Neuronal stem cell (in vitro differentiated cells): ENCODE data around the gene HLA-DRB1. TPM values are rescaled to one million over a fixed set of nuclear protein-coding genes. Genes with fewer than 3 reads are reported as not detected.

Experiments
- DNase-seq: peaks from one replicate; pipeline ENCODE4 v3.0.0-alpha.2; 2013; ENCODE audit warnings: low spot score
- H2AFZ ChIP-seq: one replicate; pipeline ENCODE4 v1.6.1; 2013; ENCODE audit warnings: mild to moderate bottlenecking, low read length, inconsistent platforms
- H2AK5ac ChIP-seq: 2 replicates; pipeline ENCODE4 v1.6.1; 2013; ENCODE audit warnings: low read depth, mild to moderate bottlenecking, inconsistent platforms, low read length, moderate library complexity, mixed read lengths
- H2BK120ac ChIP-seq: 2 replicates; pipeline ENCODE4 v1.6.1; 2013; ENCODE audit warnings: low read depth, mild to moderate bottlenecking, inconsistent platforms, low read length, moderate library complexity, mixed read lengths
- H2BK12ac ChIP-seq: one replicate; pipeline ENCODE4 v1.6.1; 2013; ENCODE audit warnings: low read length, inconsistent platforms
- H2BK15ac ChIP-seq: 2 replicates; pipeline ENCODE4 v1.6.1; 2013; ENCODE audit warnings: mild to moderate bottlenecking, low read length, inconsistent platforms, mixed read lengths
- H2BK5ac ChIP-seq: one replicate; pipeline ENCODE4 v1.6.1; 2013; ENCODE audit warnings: inconsistent platforms, mild to moderate bottlenecking, low read length, moderate library complexity
- H3K14ac ChIP-seq: one replicate; pipeline ENCODE4 v1.6.1; 2013; ENCODE audit warnings: low read length, inconsistent platforms
- H3K18ac ChIP-seq: 2 replicates; pipeline ENCODE4 v1.6.1; 2013; ENCODE audit warnings: low read length, inconsistent platforms
- H3K23ac ChIP-seq: 2 replicates; pipeline ENCODE4 v1.6.1; 2013; ENCODE audit warnings: low read depth, mild to moderate bottlenecking, mixed read lengths, low read length, inconsistent platforms; ENCODE audit not compliant: poor library complexity
- H3K27ac ChIP-seq: replicated peaks from 3 replicates; pipeline ENCODE4 v1.5.1; 2013; ENCODE audit warnings: low read length, inconsistent platforms
- H3K27me3 ChIP-seq, 3 experiments: 2 replicates each; pipeline ENCODE4 v1.6.1; 2013; ENCODE audit warnings: low read length in 3 of 3, mild to moderate bottlenecking in 2 of 3, inconsistent platforms in 1 of 3, low read depth in 1 of 3, mixed read lengths in 1 of 3, moderate library complexity in 1 of 3; ENCODE audit not compliant: control insufficient read depth in 3 of 3, insufficient read depth in 3 of 3
- H3K36me3 ChIP-seq, 2 donors: replicated peaks in 1 of 2; 2 replicates each; pipeline ENCODE4 v1.6.1; 2013; ENCODE audit warnings: low read length in 2 of 2; ENCODE audit not compliant: control insufficient read depth in 2 of 2, insufficient read depth in 2 of 2
- H3K4ac ChIP-seq: 2 replicates; pipeline ENCODE4 v1.6.1; 2013; ENCODE audit warnings: inconsistent platforms, mild to moderate bottlenecking, low read length, moderate library complexity
- H3K4me1 ChIP-seq, 2 donors: 1 replicate in 1 of 2; 2 replicates in 1 of 2; pipeline ENCODE4 v1.6.1; 2013; ENCODE audit warnings: low read length in 2 of 2, low read depth in 1 of 2; ENCODE audit not compliant: control insufficient read depth in 2 of 2, insufficient read depth in 1 of 2
- H3K4me2 ChIP-seq: one replicate; pipeline ENCODE4 v1.6.1; 2013; ENCODE audit warnings: mild to moderate bottlenecking, low read length, inconsistent platforms; ENCODE audit not compliant: insufficient read depth, poor library complexity, severe bottlenecking
- H3K4me3 ChIP-seq, 2 donors: 2 replicates each; pipeline ENCODE4 v1.5.1; 2013; ENCODE audit warnings: low read length in 2 of 2, mild to moderate bottlenecking in 2 of 2, inconsistent platforms in 1 of 2, moderate library complexity in 1 of 2
- H3K79me1 ChIP-seq: one replicate; pipeline ENCODE4 v1.6.1; 2013; ENCODE audit warnings: low read depth, mild to moderate bottlenecking, inconsistent platforms, low read length, moderate library complexity
- H3K9ac ChIP-seq: one replicate; pipeline ENCODE4 v1.6.1; 2013; ENCODE audit warnings: mild to moderate bottlenecking, low read depth, low read length, inconsistent platforms; ENCODE audit not compliant: poor library complexity
- H3K9me3 ChIP-seq, 2 donors: replicated peaks in 1 of 2; 2 replicates each; pipeline versions ENCODE3 to v1.6.1; 2013; ENCODE audit warnings: low read length in 2 of 2, mild to moderate bottlenecking in 2 of 2, inconsistent platforms in 1 of 2, low read depth in 1 of 2, mixed read lengths in 1 of 2, moderate library complexity in 1 of 2; ENCODE audit not compliant: control insufficient read depth in 2 of 2, insufficient read depth in 1 of 2
- H4K8ac ChIP-seq: one replicate; pipeline ENCODE4 v1.6.1; 2013; ENCODE audit warnings: low read depth, mild to moderate bottlenecking, inconsistent platforms, low read length, moderate library complexity
- H4K91ac ChIP-seq: one replicate; pipeline ENCODE4 v1.6.1; 2013; ENCODE audit warnings: low read length, low read depth, mild to moderate bottlenecking, inconsistent platforms; ENCODE audit not compliant: poor library complexity
- WGBS, 2 donors: extraction: QIAGEN DNeasy Blood & Tissue Kit; methylation state at CpG; one replicate each; pipeline ENCODE4 v1.1.7; 2013; ENCODE audit warnings: missing lambda C conversion rate in 2 of 2, mixed read lengths in 1 of 2; ENCODE audit not compliant: insufficient read length in 2 of 2, insufficient replicate concordance in 1 of 2; ENCODE audit errors: extremely low coverage in 2 of 2; 5-methylcytosine and 5-hydroxymethylcytosine counted together
- small RNA-seq: library from polyadenylated mRNA; stranded (forward); fragments of <200 nt; extraction: miRNeasy Mini kit (QIAGEN cat#:217004); gene quantifications from one replicate; pipeline ENCODE3, GENCODE V24; 2013; ENCODE audit not compliant: insufficient read depth

Gene HLA-DRB1

GRCh38 chr6:32529697-32530430, 59.8 kb downstream of the HLA-DRB1 start, which contains the start of gene HLA-DRB5:
Gene HLA-DRB5, minus strand, starts transcription at chr6:32530287. Its CDS starts 63 bp downstream, at chr6:32530224.
- Histone ChIP-seq H3K23ac (no peak within 1 kb of the TSS), H2BK120ac (no peak within 1 kb of the TSS), H2AFZ (no peak within 1 kb of the TSS), H2BK5ac (no peak within 1 kb of the TSS), H3K79me1 (no peaks in the 10 kb centered on the region), H2BK15ac (no peak within 1 kb of the TSS), H3K27ac (no peak within 1 kb of the TSS), H3K4ac (no peak within 1 kb of the TSS), H3K36me3 (no peaks in the 10 kb centered on the region), H3K4me2 (no peak within 1 kb of the TSS), H3K4me1 (no peaks in the 10 kb centered on the region), H3K14ac (no peak within 1 kb of the TSS), H3K9ac (no peak within 1 kb of the TSS), H2AK5ac (no peak within 1 kb of the TSS), H3K27me3 (no peaks in the 10 kb centered on the region), H4K8ac (no peak within 1 kb of the TSS), H3K4me3 (no peak within 1 kb of the TSS), H3K9me3 (no peaks in the 10 kb centered on the region), H3K18ac (no peak within 1 kb of the TSS), H4K91ac (no peak within 1 kb of the TSS), H2BK12ac (no peak within 1 kb of the TSS)
- no CpG with 5 or more reads among the region's 4 CpGs for WGBS, 2 donors
- DNase-seq: no peak

Small RNAs within 50 kb of the gene (small RNA-seq; reads per million reads assigned to genes)
- gene RNU1-61P: not detected
